ENCODE results near the gene TMEM248.

Gene TMEM248

DNA sequence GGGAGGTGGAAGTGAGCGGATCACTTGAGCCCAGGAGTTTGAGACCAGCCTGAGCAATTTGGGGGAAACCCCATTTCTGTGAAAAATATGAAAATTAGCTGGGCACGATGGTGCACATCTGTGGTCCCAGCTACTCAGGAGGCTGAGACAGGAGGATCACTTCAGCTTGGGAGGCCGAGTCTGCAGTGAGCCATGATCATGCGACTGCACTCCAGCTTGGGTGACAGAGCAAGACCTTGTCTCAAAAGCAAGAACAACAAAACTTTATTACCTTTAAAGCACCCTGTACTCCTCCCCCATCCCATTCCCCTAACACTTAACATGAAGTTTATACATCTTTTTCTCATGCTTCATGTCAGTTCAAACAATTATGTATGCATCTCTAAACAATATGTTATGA is 1.3 kb upstream of the TMEM248 start:
- no peak overlapping the region for H3K4me3 Mint-ChIP-seq

DNA sequence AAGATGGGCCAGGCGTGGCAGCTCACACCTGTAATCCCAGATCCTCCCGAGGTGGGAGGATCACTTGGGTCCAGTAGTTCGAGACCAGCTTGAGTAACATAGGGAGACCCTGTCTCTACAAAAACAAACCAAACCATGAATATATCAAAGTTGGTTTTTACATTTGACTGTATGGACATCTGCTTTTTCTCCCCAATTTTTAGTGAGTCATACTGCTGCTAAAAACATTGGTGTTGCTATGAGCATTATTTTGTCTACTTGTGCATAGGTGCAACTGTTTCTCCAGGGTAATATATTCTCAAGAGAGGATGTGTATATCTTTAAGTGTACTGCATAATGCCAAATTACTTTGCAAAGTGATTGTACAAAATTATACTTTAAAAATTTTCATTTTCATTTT is 769 bp upstream of the TMEM248 start:
- H3K9me3 Mint-ChIP-seq, result no peaks in the 10 kb centered on the region
- no peaks in the 10 kb centered on the region for H3K27me3 Mint-ChIP-seq (ENCODE audit: low read depth)
- no peak overlapping the region for H3K4me3 Mint-ChIP-seq
- H3K4me1 Mint-ChIP-seq (ENCODE audit: low read depth), result peaks cover 15% of the 10 kb centered on the region
- H3K36me3 Mint-ChIP-seq (ENCODE audit: low read depth), result peaks cover 10% of the 10 kb centered on the region
- no peak overlapping the region for H3K27ac Mint-ChIP-seq

More for the DNA sequence above, 1.3 kb upstream of the TMEM248 start:
- H3K9me3 Mint-ChIP-seq, result no peaks in the 10 kb centered on the region
- peaks cover 9% of the 10 kb centered on the region for H3K36me3 Mint-ChIP-seq (ENCODE audit: low read depth)
- no peak overlapping the region for H3K27ac Mint-ChIP-seq
- H3K27me3 Mint-ChIP-seq (ENCODE audit: low read depth), result no peaks in the 10 kb centered on the region
- H3K4me1 Mint-ChIP-seq (ENCODE audit: low read depth), result peaks cover 14% of the 10 kb centered on the region

DNA sequence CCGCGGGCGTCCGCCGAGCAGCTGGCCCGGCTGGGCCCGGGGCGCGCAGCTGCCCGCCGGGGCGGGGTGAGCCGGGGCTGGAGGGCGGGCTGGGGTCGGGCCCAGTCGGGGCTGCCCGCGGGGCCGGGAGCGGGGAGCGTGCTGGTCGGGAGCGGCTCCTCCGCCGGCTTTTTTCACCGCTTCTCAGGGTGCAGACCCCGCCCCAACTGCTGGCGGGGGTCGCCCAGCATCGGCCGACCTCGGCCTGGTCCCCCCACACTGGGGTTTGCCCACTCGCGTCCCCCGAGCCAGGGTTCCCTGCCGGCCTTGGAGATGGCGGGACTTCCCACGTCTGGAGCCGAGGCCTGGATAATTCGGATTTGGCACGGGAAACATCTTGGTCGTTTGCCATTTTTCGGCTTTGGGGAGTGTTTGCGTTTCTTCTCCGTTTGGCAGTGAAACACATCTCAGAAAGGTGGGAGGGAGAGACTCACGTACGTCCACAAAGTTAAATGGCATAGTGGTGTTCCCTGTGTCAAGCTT is 432 bp downstream of the TMEM248 start:
- Mint-ChIP-seq H3K27ac (peak overlapping the region; percentile 94), H3K4me3 (peak overlapping the region; percentile 95), H3K4me1 (ENCODE audit: low read depth) (peaks cover 18% of the 10 kb centered on the region), H3K36me3 (ENCODE audit: low read depth) (peaks cover 15% of the 10 kb centered on the region), H3K27me3 (ENCODE audit: low read depth) (no peaks in the 10 kb centered on the region), H3K9me3 (no peaks in the 10 kb centered on the region)

DNA sequence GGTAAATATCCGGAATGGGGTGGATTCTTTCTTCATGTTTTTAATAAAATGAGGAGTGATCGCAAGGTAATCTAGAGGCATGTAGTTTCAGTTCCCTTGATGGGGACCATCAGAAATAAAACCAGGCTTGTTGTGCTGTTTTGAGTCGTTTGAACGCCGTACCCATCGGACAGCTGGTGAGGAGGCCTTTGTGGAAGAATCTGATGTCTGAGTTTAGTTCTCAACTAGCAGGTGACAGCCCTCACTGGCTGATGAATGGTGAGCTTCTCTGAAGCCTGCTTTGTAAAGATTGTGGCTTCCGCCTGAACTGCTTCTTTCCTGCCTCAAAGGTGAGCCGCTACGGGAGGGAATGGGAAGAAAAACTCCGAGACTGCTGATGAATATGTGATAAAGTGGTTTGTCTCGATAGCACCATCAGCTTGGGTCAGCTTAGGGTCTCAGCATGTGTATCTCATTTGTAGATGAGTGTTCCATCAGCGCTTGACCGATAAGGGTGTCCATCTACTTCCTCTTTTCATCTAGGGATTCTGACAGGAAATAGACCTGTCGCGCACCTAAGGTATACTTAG is 977 bp downstream of the TMEM248 start:
- no peaks in the 10 kb centered on the region for H3K27me3 Mint-ChIP-seq (ENCODE audit: low read depth)
- peak overlapping the region; percentile 95 for H3K4me3 Mint-ChIP-seq
- H3K27ac Mint-ChIP-seq, result peak overlapping the region; percentile 94
- peaks cover 22% of the 10 kb centered on the region for H3K4me1 Mint-ChIP-seq (ENCODE audit: low read depth)
- H3K9me3 Mint-ChIP-seq, result no peaks in the 10 kb centered on the region
- H3K36me3 Mint-ChIP-seq (ENCODE audit: low read depth), result peaks cover 21% of the 10 kb centered on the region

DNA sequence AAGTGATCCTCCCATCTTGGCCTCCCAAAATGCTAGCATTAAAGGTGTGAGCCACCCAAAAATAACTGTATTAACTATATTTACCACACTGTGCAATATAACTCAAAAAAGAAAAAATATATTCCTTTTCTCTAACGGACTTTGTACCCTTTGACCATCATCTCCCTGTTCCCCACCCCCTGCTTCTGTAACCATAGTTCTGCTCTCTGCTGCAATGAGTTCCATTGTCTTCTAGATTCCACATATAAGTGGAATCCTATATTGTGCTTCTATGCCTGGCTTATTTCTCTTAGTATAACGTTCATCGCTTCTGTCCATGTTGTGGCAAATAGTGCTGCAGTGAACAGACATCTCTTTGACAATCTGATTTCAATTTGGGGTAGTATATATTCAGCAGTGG is 4.2 kb downstream of the TMEM248 start:
- Mint-ChIP-seq H3K4me3 (no peak overlapping the region), H3K27ac (no peak overlapping the region), H3K9me3 (no peaks in the 10 kb centered on the region), H3K4me1 (ENCODE audit: low read depth) (peaks cover 25% of the 10 kb centered on the region), H3K27me3 (ENCODE audit: low read depth) (no peaks in the 10 kb centered on the region), H3K36me3 (ENCODE audit: low read depth) (peaks cover 34% of the 10 kb centered on the region)

DNA sequence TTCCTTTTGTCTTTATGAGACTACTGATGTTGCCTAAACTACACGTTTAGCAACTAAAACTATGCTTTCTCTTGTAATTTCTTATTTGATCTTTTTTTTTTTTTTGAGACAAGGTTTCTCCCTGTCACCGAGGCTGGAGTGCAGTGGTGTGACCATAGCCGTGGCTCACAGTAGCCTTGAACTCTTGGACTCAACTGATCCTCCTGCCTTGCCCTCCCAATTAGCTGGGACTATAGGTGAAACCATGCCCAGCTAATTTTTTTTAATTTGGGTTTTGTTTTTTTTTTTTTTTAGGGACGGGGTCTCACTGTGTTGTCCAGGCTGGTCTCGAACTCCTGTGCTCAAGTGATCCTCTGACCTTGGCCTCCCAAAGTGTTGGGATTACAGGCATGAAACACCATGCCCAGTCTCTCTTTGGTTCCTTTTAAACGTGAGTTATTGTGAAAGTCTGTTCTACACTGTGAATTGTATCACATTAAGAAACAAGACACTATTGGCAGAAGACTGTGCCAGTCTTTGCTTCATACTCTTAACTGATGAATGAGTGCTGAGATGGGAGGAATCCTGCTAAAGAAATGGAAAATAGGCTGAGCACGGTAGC is 6.4 kb downstream of the TMEM248 start:
- Mint-ChIP-seq H3K36me3 (ENCODE audit: low read depth) (peaks cover 25% of the 10 kb centered on the region), H3K4me3 (no peak overlapping the region), H3K27ac (no peak overlapping the region), H3K4me1 (ENCODE audit: low read depth) (peaks cover 16% of the 10 kb centered on the region), H3K9me3 (no peaks in the 10 kb centered on the region), H3K27me3 (ENCODE audit: low read depth) (no peaks in the 10 kb centered on the region)

DNA sequence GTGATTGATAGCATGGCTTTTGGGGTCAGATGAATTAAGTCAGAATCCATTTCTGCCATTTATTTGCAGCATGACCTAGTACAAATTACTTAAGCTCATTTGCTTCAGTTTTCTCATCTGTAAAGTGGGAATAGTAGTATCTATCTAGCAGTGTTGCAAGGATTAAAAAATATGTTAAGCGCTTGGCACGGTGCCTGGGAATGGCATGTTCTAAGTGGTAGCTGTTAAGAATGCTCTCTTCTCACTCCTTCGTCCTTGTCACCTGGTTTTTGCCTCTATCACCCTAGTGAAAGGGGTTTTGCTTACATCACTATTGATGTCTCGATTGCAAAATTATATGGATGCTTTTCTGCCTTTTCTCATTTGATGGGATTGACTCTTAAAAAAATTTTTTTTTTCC is 7.4 kb downstream of the TMEM248 start:
- Mint-ChIP-seq H3K36me3 (ENCODE audit: low read depth) (peaks cover 25% of the 10 kb centered on the region), H3K4me3 (no peak overlapping the region), H3K27me3 (ENCODE audit: low read depth) (no peaks in the 10 kb centered on the region), H3K4me1 (ENCODE audit: low read depth) (peaks cover 16% of the 10 kb centered on the region), H3K27ac (no peak overlapping the region), H3K9me3 (no peaks in the 10 kb centered on the region)

DNA sequence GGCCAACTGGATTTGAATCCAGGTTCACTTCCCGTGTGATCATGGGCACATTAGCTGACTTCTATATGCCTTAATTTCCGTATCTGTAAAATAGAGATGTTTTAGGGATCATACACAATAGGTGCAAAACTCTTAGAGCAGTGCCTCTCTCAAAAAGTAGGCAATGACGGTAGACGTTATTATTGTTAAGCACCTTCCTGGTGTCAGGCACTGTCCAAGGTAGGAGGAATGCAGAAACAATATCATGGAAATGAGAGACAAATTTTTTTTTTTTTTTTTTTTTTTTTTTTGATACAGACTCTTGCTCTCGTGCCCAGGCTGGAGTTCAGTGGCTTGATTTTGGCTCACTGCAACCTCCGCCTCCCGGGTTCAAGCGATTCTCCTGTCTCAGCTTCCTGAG is 8.1 kb downstream of the TMEM248 start:
- H3K4me3 Mint-ChIP-seq, result no peak overlapping the region

DNA sequence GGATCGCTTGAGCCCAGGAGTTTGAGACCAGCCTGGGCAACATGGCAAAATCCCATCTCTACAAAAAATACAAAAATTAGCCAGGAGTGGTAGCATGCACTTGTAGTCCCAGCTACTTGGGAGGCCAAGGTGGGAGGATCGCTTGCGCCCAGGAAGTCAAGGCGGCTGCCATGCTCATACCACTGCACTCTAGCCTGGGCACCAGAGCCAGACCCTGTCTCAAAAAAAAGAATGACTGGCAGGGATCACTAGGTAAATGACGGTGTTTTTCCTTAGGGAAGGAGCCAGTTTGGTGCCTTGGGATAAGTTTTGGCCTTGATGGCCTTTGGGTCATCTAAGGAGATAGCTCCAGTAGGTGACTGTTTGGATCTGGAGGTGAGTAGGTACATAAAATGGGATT is 8.9 kb downstream of the TMEM248 start:
- H3K4me1 Mint-ChIP-seq (ENCODE audit: low read depth), result peaks cover 21% of the 10 kb centered on the region
- H3K4me3 Mint-ChIP-seq, result no peak overlapping the region
- no peak overlapping the region for H3K27ac Mint-ChIP-seq
- no peaks in the 10 kb centered on the region for H3K9me3 Mint-ChIP-seq
- peaks cover 27% of the 10 kb centered on the region for H3K36me3 Mint-ChIP-seq (ENCODE audit: low read depth)
- no peaks in the 10 kb centered on the region for H3K27me3 Mint-ChIP-seq (ENCODE audit: low read depth)

More for the DNA sequence above, 8.1 kb downstream of the TMEM248 start:
- Mint-ChIP-seq H3K9me3 (no peaks in the 10 kb centered on the region), H3K27me3 (ENCODE audit: low read depth) (no peaks in the 10 kb centered on the region), H3K4me1 (ENCODE audit: low read depth) (peaks cover 18% of the 10 kb centered on the region), H3K27ac (no peak overlapping the region), H3K36me3 (ENCODE audit: low read depth) (peaks cover 27% of the 10 kb centered on the region)

DNA sequence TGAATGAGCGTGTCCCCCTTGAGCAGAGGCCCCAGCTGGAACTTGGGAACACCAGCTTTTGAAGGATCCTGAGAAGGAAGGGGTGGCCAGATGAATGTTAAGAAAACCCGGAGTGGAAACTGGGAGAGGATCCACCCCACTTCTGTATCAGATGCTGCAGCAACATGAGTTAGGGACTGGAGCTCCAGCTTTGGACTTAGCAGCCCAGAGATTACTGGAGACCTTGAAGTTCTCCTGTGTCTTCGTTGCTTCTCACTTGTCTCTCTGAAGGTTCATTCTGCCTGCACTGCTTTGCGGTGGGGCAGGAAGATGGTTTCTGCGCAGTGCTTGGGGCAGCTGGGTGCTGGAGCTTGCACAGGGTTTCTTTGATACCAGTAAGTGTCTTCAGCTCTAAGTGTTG is 9.3 kb downstream of the TMEM248 start:
- Mint-ChIP-seq H3K4me1 (ENCODE audit: low read depth) (peaks cover 19% of the 10 kb centered on the region), H3K36me3 (ENCODE audit: low read depth) (peaks cover 26% of the 10 kb centered on the region), H3K4me3 (no peak overlapping the region), H3K9me3 (no peaks in the 10 kb centered on the region), H3K27ac (no peak overlapping the region), H3K27me3 (ENCODE audit: low read depth) (no peaks in the 10 kb centered on the region)

DNA sequence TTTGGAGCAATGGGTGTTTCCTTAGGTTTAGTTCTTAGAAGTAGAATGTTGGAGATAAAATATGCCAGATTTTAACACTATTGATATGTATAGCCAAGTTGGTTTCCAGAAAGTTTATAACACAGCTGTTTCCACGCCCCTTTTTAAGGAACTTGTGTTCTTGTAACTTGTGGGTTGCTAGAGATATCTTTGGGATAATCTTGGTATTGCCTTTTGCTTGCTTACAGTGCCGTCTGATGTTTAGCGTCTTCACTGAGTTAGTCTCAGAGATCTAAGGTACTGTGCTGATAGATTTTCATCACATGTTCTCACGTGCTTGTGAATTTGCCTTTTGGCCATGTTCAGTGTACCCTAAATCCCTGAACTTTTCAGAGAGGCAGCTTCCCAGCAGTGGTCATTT is 12.4 kb downstream of the TMEM248 start:
- no peak overlapping the region for H3K4me3 Mint-ChIP-seq
- peaks cover 24% of the 10 kb centered on the region for H3K36me3 Mint-ChIP-seq (ENCODE audit: low read depth)
- no peak overlapping the region for H3K27ac Mint-ChIP-seq
- no peaks in the 10 kb centered on the region for H3K27me3 Mint-ChIP-seq (ENCODE audit: low read depth)
- peaks cover 32% of the 10 kb centered on the region for H3K4me1 Mint-ChIP-seq (ENCODE audit: low read depth)
- no peaks in the 10 kb centered on the region for H3K9me3 Mint-ChIP-seq

DNA sequence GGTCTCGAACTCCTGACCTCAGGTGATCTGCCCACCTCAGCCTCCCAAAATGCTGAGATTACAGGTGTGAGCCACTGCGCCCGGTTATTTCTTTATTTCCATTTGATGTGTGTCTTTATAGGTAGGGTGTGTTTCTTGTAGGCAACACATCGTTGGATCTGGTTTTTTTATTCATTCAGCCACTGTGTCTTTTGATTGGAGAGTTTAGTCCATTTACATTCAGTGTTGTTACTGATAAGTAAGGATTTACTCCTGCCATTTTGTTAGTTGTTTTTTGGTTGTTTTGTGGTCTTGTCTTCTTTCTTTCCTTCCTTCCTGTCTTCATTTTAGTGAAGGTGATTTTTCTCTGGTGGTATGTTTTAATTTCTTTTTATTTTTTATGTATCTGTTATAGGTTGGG is 16.9 kb downstream of the TMEM248 start:
- Mint-ChIP-seq H3K4me1 (ENCODE audit: low read depth) (peaks cover 29% of the 10 kb centered on the region), H3K9me3 (no peaks in the 10 kb centered on the region), H3K36me3 (ENCODE audit: low read depth) (peaks cover 24% of the 10 kb centered on the region), H3K27me3 (ENCODE audit: low read depth) (no peaks in the 10 kb centered on the region), H3K4me3 (no peak overlapping the region), H3K27ac (peak overlapping the region; percentile 34)

DNA sequence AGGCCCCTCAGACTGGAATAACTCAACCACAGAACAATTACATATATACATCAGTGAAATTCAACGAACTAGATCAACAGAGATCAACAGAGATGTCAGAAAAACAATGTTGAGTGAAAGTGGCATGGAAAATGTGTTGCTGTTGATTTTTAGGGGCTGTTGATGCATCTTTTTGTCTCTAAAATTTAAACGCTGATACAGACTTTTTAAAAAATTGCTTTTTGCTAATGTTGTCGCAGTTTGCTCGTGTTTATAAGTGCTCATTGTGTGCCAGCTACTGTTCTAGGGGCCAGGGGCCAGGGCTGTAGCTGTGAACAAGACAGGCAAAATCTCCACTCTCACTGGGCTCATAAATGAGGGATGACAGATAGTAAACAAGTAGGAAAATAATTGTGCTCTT is 18.3 kb downstream of the TMEM248 start:
- Mint-ChIP-seq H3K9me3 (no peaks in the 10 kb centered on the region), H3K27ac (no peak overlapping the region), H3K4me1 (ENCODE audit: low read depth) (peaks cover 27% of the 10 kb centered on the region), H3K36me3 (ENCODE audit: low read depth) (peaks cover 24% of the 10 kb centered on the region), H3K4me3 (no peak overlapping the region), H3K27me3 (ENCODE audit: low read depth) (no peaks in the 10 kb centered on the region)

DNA sequence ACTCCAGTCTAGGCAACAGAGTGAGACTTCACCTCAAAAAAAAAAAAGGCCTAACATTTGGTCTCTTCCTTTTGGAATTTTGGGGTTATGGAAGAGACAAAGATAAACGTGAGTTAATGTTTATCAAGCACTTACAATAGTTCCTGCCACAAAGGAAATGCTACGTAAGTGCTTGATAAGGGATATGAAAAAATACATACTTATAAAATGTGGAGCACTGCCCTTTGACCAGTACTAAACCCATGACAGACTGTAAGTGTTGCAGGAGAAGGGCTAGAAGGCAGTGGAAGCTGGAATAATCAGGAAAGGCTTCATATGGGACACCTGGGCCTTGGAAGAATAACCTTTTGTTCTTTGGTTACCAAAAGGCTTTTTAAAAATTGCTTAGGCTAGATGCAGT is 25.5 kb downstream of the TMEM248 start:
- Mint-ChIP-seq H3K36me3 (ENCODE audit: low read depth) (peaks cover 32% of the 10 kb centered on the region), H3K4me3 (no peak overlapping the region), H3K4me1 (ENCODE audit: low read depth) (no peaks in the 10 kb centered on the region), H3K9me3 (no peaks in the 10 kb centered on the region), H3K27me3 (ENCODE audit: low read depth) (no peaks in the 10 kb centered on the region), H3K27ac (no peak overlapping the region)

DNA sequence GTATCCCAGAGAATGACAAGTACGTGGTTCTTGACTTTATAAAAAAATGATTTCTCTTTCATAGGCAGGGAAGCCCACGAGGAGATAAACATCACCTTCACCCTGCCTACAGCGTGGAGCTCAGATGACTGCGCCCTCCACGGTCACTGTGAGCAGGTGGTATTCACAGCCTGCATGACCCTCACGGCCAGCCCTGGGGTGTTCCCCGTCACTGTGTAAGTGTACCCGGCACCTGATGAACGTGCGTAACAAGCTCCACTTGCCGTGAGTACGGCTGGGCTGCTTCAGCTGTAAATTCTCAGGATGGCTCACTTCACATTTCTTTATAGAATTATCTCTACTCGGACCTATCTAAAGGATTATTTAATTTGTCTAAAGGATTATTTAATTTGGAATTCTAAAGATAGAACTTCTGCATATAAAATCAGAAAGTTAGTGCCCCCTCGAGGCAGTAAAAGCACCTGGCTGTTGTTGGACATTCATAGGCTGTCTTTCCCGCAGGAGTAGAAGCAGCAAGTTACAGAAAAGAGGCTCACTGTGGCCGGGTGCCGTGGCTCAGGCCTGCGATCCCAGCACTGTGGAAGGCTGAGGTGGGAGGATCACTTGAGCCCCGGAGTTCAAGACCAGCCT is 27.6 kb downstream of the TMEM248 start:
- no peaks in the 10 kb centered on the region for H3K9me3 Mint-ChIP-seq
- no peak overlapping the region for H3K27ac Mint-ChIP-seq
- H3K36me3 Mint-ChIP-seq (ENCODE audit: low read depth), result peaks cover 32% of the 10 kb centered on the region
- no peaks in the 10 kb centered on the region for H3K4me1 Mint-ChIP-seq (ENCODE audit: low read depth)
- no peaks in the 10 kb centered on the region for H3K27me3 Mint-ChIP-seq (ENCODE audit: low read depth)
- no peak overlapping the region for H3K4me3 Mint-ChIP-seq

Measured in T-helper 1 cell treated with Interleukin-12 subunit alpha and Interleukin-12 subunit beta and Interleukin-4 antibody, amounts not matched to agents 30 μg/mL and 1 μg/mL, for 36 hours (primary cell).